DMS114 treated with DMSO at 0.1 percent for 48 hours (cell line): ENCODE results near the gene NFKB1.
"Not testable (repeated sequence)": the region's sequence is repeated elsewhere in the genome, so short reads cannot be mapped to it uniquely, and the experiment has no call there.

Experiments used
- DNase-seq: peaks from one replicate; lab custom pipeline; 2025; ENCODE audit not compliant: unreplicated experiment; lab: John Stamatoyannopoulos, UW

Gene NFKB1

GRCh38 chr4:102500696-102501446 lies at the start of gene NFKB1:
Gene NFKB1 (plus strand): TSS chr4:102501359. CDS start chr4:102525519, 24,160 bp downstream.
- DNase-seq: no peak

GRCh38 chr4:102452854-102453253 lies 48.3 kb upstream of the NFKB1 start:
- DNase-seq: no peak

GRCh38 chr4:102453827-102454226 lies 47.3 kb upstream of the NFKB1 start:
- DNase-seq: no peak

- DNase-seq: no peak
These were observed 46.9 kb upstream of the NFKB1 start for GRCh38 chr4:102454268-102454667.

- DNase-seq: no peak
These were observed 46.0 kb upstream of the NFKB1 start for GRCh38 chr4:102454981-102455685.

GRCh38 chr4:102455750-102456149 lies 45.4 kb upstream of the NFKB1 start:
- DNase-seq: no peak

- no peak for DNase-seq
These were observed 34.9 kb upstream of the NFKB1 start for GRCh38 chr4:102466298-102466697.

- DNase-seq: no peak
These were observed 31.4 kb upstream of the NFKB1 start for GRCh38 chr4:102469806-102470205.

GRCh38 chr4:102472441-102473013 lies 28.6 kb upstream of the NFKB1 start:
- DNase-seq: no peak

- DNase-seq: no peak
These were observed 27.7 kb upstream of the NFKB1 start for GRCh38 chr4:102473476-102473875.

- no peak for DNase-seq
These were observed 26.2 kb upstream of the NFKB1 start for GRCh38 chr4:102474736-102475504.

- no peak for DNase-seq
These were observed 23.5 kb upstream of the NFKB1 start for GRCh38 chr4:102477657-102478056.

- no peak for DNase-seq
These were observed 23.0 kb upstream of the NFKB1 start for GRCh38 chr4:102478186-102478585.

- DNase-seq: not testable (repeated sequence)
These were observed 21.3 kb upstream of the NFKB1 start for GRCh38 chr4:102479832-102480231.

- DNase-seq: no peak
These were observed 18.0 kb upstream of the NFKB1 start for GRCh38 chr4:102483120-102483519.

- not testable (repeated sequence) for DNase-seq
These were observed 17.0 kb upstream of the NFKB1 start for GRCh38 chr4:102483990-102484692.

GRCh38 chr4:102492531-102493241 lies 8.5 kb upstream of the NFKB1 start:
- DNase-seq: no peak

- DNase-seq: no peak
These were observed 7.9 kb upstream of the NFKB1 start for GRCh38 chr4:102493257-102493656.

- DNase-seq: no peak
These were observed 7.4 kb upstream of the NFKB1 start for GRCh38 chr4:102493794-102494193.

GRCh38 chr4:102494603-102495002 lies 6.6 kb upstream of the NFKB1 start:
- DNase-seq: no peak
